Sciatic nerve (tissue), 2 donors: ENCODE measurements around the gene REM2. TPM values are rescaled to one million over a fixed set of nuclear protein-coding genes. Genes with fewer than 3 reads are reported as not detected.
A peak's percentile ranks its signal among the peaks of the same experiment; 100 is the strongest.
"Not testable (repeated sequence)": the region's sequence is repeated elsewhere in the genome, so short reads cannot be mapped to it uniquely, and the experiment has no call there.

ENCODE experiments used
- ATAC-seq: fragments of 200-7000 bp; cut with Tn5 transposase; one replicate; pipeline ENCODE4 v1.9.1; 2020; ENCODE audit warnings: mild to moderate bottlenecking, moderate library complexity
- DNase-seq: peaks from one replicate; pipeline ENCODE4 v3.0.0-alpha.2; 2020; ENCODE audit warnings: low spot score
- intact Hi-C: fragments of 100-400 bp; cut with DNase I; formaldehyde crosslinking; loops from one replicate; pipeline ENCODE4 v1.14.2; 2022
- total RNA-seq: library from RNA; stranded (reverse); fragmentation: NEBNext Ultra II Directional; extraction: Animal tissue kit (Norgen Biotek cat#: 25700); gene quantifications from one replicate; pipeline ENCODE4 v1.2.1, GENCODE V29; 2021
- donor health status: DM: no; HTN: no; CAD: no.
- donor health status: DM: no; HTN: no; CAD: no.

The REM2 gene
- total RNA-seq, 1 donor from 2014 or later, result 0.62 TPM

GRCh38 chr14:22846811-22847307 is 36.2 kb upstream of the REM2 start:
- intact Hi-C loops, result loop anchor here (10.0 kb wide), 1 partner anchor 262 kb away; the partner anchor contains the start of gene DAD1
- peak; percentile 55 for DNase-seq
- no peak for ATAC-seq

GRCh38 chr14:22847661-22848341 is 35.2 kb upstream of the REM2 start:
- DNase-seq (peak; percentile 65), ATAC-seq (peak; percentile 18)

GRCh38 chr14:22848351-22849164 is 34.5 kb upstream of the REM2 start:
- ATAC-seq (peak; percentile 75), DNase-seq (peak; percentile 86)
- intact Hi-C loops, result loop anchor here (10.0 kb wide), 1 partner anchor 264 kb away; the partner anchor contains the start of gene DAD1

More at GRCh38 chr14:22847661-22848341, 35.2 kb upstream of the REM2 start:
- intact Hi-C loops, result loop anchor here (10.0 kb wide), 1 partner anchor 263 kb away; the partner anchor contains the start of gene DAD1

- peak; percentile 74 for ATAC-seq
- DNase-seq, result peak; percentile 86
- intact Hi-C loops, result loop anchor here (10.0 kb wide), 1 partner anchor 265 kb away; the partner anchor contains the start of gene DAD1
Measured at GRCh38 chr14:22849212-22849819, 33.7 kb upstream of the REM2 start.

GRCh38 chr14:22850944-22851764 is 31.9 kb upstream of the REM2 start:
- ATAC-seq, result peak; percentile 70
- peak; percentile 93 for DNase-seq
- intact Hi-C loops, result no loop called here

GRCh38 chr14:22852178-22852577 is 30.8 kb upstream of the REM2 start:
- ATAC-seq, intact Hi-C loops: not testable (repeated sequence)
- peak; percentile 22 for DNase-seq

- intact Hi-C loops, result no loop called here
- ATAC-seq (no peak), DNase-seq (no peak)
Measured at GRCh38 chr14:22852599-22852939, 30.5 kb upstream of the REM2 start.

GRCh38 chr14:22852940-22853767 is 29.9 kb upstream of the REM2 start:
- peak; percentile 40 for ATAC-seq
- intact Hi-C loops, result loop anchor here (1.0 kb wide), 1 partner anchor 18 kb away; no protein-coding TSS in a partner anchor
- DNase-seq, result peak; percentile 97

- intact Hi-C loops, ATAC-seq, DNase-seq: not testable (repeated sequence)
Measured at GRCh38 chr14:22854296-22854695, 28.7 kb upstream of the REM2 start.

- DNase-seq (no peak), ATAC-seq (no peak)
- intact Hi-C loops, result loop anchor here (5.0 kb wide), 1 partner anchor 33 kb away; no protein-coding TSS in a partner anchor
Measured at GRCh38 chr14:22854963-22855724, 27.9 kb upstream of the REM2 start.

GRCh38 chr14:22856428-22856827 is 26.6 kb upstream of the REM2 start:
- ATAC-seq (no peak), DNase-seq (no peak)
- intact Hi-C loops, result loop anchor here (5.0 kb wide), 1 partner anchor 34 kb away; no protein-coding TSS in a partner anchor

- intact Hi-C loops, ATAC-seq, DNase-seq: not testable (repeated sequence)
Measured at GRCh38 chr14:22860377-22860776, 22.6 kb upstream of the REM2 start.

- ATAC-seq (no peak), DNase-seq (no peak)
- intact Hi-C loops, result no loop called here
Measured at GRCh38 chr14:22861651-22862050, 21.4 kb upstream of the REM2 start.

- DNase-seq, result no peak
- intact Hi-C loops, result no loop called here
- no peak for ATAC-seq
Measured at GRCh38 chr14:22864979-22865378, 18.0 kb upstream of the REM2 start.

GRCh38 chr14:22865424-22866405 is 17.3 kb upstream of the REM2 start:
- intact Hi-C loops, result no loop called here
- ATAC-seq (no peak), DNase-seq (no peak)

GRCh38 chr14:22866874-22867273 is 16.1 kb upstream of the REM2 start:
- ATAC-seq (no peak), DNase-seq (no peak)
- intact Hi-C loops, result no loop called here
